Activated T-helper 1 cell treated with anti-CD3 and anti-CD28 coated beads, Interleukin-2, amount 50 U/mL, for 16 hours (primary cell): ENCODE data around the gene ZNF385D.
"Not testable (repeated sequence)": the region's sequence is repeated elsewhere in the genome, so short reads cannot be mapped to it uniquely, and the experiment has no call there.

Source experiments
- DNase-seq, 2 donors: peaks; one replicate each; pipeline ENCODE4 v3.0.0-alpha.2; 2020; ENCODE audit warnings: low read depth in 1 of 2, low spot score in 1 of 2

ZNF385D gene

DNA sequence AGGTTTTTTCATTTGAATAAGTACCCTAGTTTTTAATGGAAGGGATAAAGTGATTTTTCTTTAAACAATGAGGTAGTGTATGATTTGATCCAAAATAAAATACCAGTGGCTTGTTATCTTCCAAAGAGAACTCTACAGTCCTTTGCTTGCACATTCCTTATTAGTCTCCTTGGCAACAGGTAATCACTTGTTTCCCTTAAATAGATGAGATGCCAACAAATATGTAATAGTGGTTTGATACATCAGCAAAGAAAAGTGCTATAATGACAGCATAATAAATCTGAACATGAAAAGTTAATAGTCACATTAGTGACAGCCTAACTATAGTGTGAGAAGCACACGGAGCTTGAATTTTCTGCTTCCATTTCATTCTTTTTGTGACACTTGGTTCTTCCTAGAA, 360.2 kb downstream of the ZNF385D start:
- no peak for DNase-seq

DNA sequence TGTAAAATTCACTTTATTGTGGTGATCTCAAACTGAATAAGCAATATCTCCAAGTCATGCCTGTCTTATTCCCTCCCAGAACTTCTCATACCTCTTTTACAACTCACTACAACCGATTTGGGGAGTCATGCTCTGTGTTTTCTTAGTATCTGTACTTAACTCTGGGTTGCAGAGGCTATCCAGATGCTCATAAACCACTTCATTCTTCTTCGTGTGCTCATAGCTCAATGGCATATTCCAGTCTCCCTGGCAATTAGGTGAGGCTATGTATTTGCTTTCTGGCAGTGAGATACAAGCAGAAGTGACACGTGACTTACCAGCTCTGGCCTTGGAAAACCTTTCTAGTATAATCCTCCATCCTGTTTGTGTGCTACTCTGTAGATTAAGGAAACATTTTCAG, 360.9 kb downstream of the ZNF385D start:
- DNase-seq, result no peak

DNA sequence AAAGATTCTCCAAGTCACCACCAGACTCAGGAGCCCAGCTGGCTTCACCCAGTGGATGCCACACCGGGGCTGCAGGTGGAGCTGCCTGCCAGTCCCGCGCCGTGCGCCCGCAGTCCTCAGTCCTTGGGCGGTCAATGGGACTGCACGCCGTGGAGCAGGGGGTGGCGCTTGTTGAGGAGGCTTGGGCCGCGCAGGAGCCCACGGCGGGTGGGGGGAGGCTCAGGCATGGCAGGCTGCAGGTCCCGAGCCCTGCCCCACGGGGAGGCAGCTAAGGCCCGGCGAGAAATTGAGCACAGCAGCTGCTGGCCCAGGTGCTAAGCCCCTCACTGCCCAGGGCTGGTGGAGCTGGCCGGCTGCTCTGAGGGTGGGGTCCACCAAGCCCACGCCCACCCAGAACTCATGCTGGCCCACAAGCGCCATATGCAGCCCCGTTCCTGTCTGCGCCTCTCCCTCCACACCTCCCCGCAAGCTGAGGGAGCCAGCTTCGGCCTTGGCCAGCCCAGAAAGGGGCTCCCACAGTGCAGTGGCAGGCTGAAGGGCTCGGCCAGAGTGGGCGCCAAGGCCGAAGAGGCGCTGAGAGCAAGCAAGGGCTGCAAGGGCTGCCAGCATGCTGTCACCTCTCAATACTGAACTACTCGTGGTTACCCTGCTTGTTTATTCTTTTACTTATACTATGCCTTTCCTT, 363.7 kb downstream of the ZNF385D start:
- DNase-seq, result not testable (repeated sequence)

DNA sequence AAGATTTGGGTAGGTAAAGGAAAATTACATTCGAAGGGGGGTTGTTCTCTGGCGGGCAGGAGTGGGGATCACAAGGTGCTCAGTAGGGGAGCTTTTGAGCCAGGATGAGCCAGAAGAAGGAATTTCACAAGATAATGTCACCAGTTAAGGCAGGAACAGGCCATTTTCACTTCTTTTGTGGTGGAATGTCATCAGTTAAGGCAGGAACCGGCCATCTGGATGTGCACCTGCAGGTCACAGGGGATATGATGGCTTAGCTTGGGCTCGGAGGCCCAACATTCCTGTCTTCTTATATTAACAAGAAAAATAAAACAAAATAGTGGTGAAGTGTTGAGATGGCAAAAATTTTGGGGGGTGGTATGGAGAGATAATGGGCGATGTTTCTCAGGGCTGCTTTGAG, 373.0 kb downstream of the ZNF385D start:
- DNase-seq, result not testable (repeated sequence)

DNA sequence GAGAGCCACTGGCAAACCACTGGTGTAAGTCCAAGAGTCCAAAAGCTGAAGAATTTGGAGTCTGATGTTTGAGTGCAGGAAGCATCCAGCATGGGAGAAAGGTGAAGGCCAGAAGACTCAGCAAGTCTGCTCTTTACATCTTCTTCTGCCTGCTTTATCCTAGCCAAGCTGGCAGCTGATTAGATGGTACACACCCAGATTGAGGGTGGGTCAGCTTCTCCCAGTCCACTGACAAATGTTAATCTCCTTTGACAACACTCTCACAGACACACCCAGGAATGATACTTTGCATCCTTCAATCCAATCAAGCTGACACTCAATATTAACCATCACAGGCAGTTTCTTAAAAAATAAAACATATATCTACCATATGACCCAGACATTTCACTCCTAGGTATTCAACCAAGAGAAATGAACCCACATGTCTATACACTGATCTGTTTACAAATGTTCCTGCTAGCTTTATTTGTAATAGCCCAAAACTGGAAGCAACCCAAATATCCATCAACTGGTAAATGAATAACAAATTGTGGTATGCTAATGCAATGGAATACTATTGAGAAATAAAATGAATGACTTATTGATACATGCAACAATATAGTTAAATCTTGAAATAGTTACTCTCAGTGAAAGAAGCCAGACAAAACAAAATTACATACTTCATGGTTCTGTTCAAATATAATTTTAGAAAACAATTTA, 373.8 kb downstream of the ZNF385D start:
- DNase-seq, result no peak

DNA sequence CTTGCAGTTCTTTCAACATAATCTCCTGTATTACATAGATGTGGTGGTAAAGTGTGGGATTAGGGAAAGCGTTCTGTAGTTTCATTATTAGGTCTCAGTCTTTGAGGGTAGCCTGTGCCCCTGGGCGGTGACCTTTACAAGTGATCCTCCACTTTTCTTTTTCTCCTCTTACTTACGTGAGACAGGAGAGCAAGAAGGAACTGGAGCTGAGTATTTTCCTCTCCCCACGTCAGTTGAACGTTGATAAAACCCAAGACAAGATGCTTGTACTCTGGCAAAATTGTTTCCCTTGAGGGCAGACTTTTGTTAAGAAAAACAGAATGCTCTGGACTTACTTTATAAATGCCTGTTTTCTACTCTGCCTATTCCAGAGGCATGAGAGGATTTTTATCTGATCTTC, 378.7 kb downstream of the ZNF385D start:
- no peak for DNase-seq
